ENCODE results near the gene NARS2. TPM values are rescaled to one million over a fixed set of nuclear protein-coding genes. Genes with fewer than 3 reads are reported as not detected.
"Not testable (repeated sequence)": the region's sequence is repeated elsewhere in the genome, so short reads cannot be mapped to it uniquely, and the experiment has no call there.

NARS2 gene
- polyA plus RNA-seq, 2 donors: 8.3 to 17.2 TPM

- not testable (repeated sequence) for H3K27ac ChIP-seq (ENCODE audit: low read depth in 2 of 2, low read length in 1 of 2); H3K4me1 ChIP-seq (ENCODE audit: control insufficient read depth in 2 of 2, insufficient read depth in 2 of 2, low read length in 1 of 2); H3K4me3 ChIP-seq (ENCODE audit: low read depth in 1 of 2, low read length in 2 of 2); H3K9me3 ChIP-seq (ENCODE audit: control insufficient read depth in 2 of 2, insufficient read depth in 1 of 2, low read depth in 1 of 2, low read length in 1 of 2); H3K27me3 ChIP-seq (ENCODE audit: control insufficient read depth in 1 of 2, insufficient read depth in 2 of 2, low read length in 2 of 2); H3K36me3 ChIP-seq (ENCODE audit: control insufficient read depth in 2 of 2, insufficient read depth in 2 of 2, low read length in 1 of 2)
- 95 to 98% methylated on average over 5 of the region's 5 CpGs for WGBS, 2 donors
Measured at GRCh38 chr11:78513085-78513484, 61.6 kb downstream of the NARS2 start.

GRCh38 chr11:78510597-78510996 lies 64.1 kb downstream of the NARS2 start:
- H3K4me3 ChIP-seq (ENCODE audit: low read depth in 1 of 2, low read length in 2 of 2): no peak overlapping the region
- H3K27ac ChIP-seq (ENCODE audit: low read depth in 2 of 2, low read length in 1 of 2): no peak overlapping the region
- 96 to 97% methylated on average over 4 of the region's 4 CpGs for WGBS, 2 donors
- H3K4me1 ChIP-seq (ENCODE audit: control insufficient read depth in 2 of 2, insufficient read depth in 2 of 2, low read length in 1 of 2): no peaks in the 10 kb centered on the region
- H3K9me3 ChIP-seq (ENCODE audit: control insufficient read depth in 2 of 2, insufficient read depth in 1 of 2, low read depth in 1 of 2, low read length in 1 of 2): no peaks in the 10 kb centered on the region
- H3K36me3 ChIP-seq (ENCODE audit: control insufficient read depth in 2 of 2, insufficient read depth in 2 of 2, low read length in 1 of 2): no peaks in the 10 kb centered on the region
- no peaks in the 10 kb centered on the region for H3K27me3 ChIP-seq (ENCODE audit: control insufficient read depth in 1 of 2, insufficient read depth in 2 of 2, low read length in 2 of 2)

- Histone ChIP-seq H3K4me1 (ENCODE audit: control insufficient read depth in 2 of 2, insufficient read depth in 2 of 2, low read length in 1 of 2) (no peaks in the 10 kb centered on the region), H3K9me3 (ENCODE audit: control insufficient read depth in 2 of 2, insufficient read depth in 1 of 2, low read depth in 1 of 2, low read length in 1 of 2) (no peaks in the 10 kb centered on the region), H3K4me3 (ENCODE audit: low read depth in 1 of 2, low read length in 2 of 2) (no peak overlapping the region), H3K27me3 (ENCODE audit: control insufficient read depth in 1 of 2, insufficient read depth in 2 of 2, low read length in 2 of 2) (no peaks in the 10 kb centered on the region), H3K27ac (ENCODE audit: low read depth in 2 of 2, low read length in 1 of 2) (no peak overlapping the region), H3K36me3 (ENCODE audit: control insufficient read depth in 2 of 2, insufficient read depth in 2 of 2, low read length in 1 of 2) (no peaks in the 10 kb centered on the region)
- WGBS, 2 donors: 66 to 84% methylated on average over 1 of the region's 1 CpG
Measured at GRCh38 chr11:78510025-78510596, 64.6 kb downstream of the NARS2 start.

DNA sequence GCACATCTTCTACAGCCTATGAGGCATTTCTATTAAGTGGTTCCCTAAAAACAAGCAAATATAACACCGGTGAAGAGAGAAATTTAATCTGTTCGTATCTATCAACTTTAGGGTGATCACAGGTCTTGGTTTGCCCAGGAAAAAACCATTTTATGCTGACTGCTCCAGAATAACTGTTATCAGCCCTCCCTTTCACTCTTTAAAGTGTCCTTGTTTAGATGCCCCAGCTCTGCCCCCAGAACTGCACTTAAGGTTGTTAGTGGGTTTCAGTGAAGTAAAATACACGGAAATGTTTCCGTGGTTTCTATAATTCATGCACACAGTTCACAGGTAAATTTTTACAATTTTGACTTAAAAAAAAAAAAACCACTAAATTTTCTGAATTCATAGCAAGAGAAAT lies 70.0 kb downstream of the NARS2 start:
- Histone ChIP-seq H3K27me3 (ENCODE audit: control insufficient read depth in 1 of 2, insufficient read depth in 2 of 2, low read length in 2 of 2) (no peaks in the 10 kb centered on the region), H3K4me1 (ENCODE audit: control insufficient read depth in 2 of 2, insufficient read depth in 2 of 2, low read length in 1 of 2) (no peaks in the 10 kb centered on the region), H3K4me3 (ENCODE audit: low read depth in 1 of 2, low read length in 2 of 2) (no peak overlapping the region), H3K9me3 (ENCODE audit: control insufficient read depth in 2 of 2, insufficient read depth in 1 of 2, low read depth in 1 of 2, low read length in 1 of 2) (no peaks in the 10 kb centered on the region), H3K36me3 (ENCODE audit: control insufficient read depth in 2 of 2, insufficient read depth in 2 of 2, low read length in 1 of 2) (no peaks in the 10 kb centered on the region), H3K27ac (ENCODE audit: low read depth in 2 of 2, low read length in 1 of 2) (no peak overlapping the region)
- WGBS, 2 donors: 90 to 94% methylated on average over 4 of the region's 4 CpGs

GRCh38 chr11:78504181-78504580 lies 70.5 kb downstream of the NARS2 start:
- Histone ChIP-seq H3K9me3 (ENCODE audit: control insufficient read depth in 2 of 2, insufficient read depth in 1 of 2, low read depth in 1 of 2, low read length in 1 of 2) (no peaks in the 10 kb centered on the region), H3K36me3 (ENCODE audit: control insufficient read depth in 2 of 2, insufficient read depth in 2 of 2, low read length in 1 of 2) (no peaks in the 10 kb centered on the region), H3K27ac (ENCODE audit: low read depth in 2 of 2, low read length in 1 of 2) (no peak overlapping the region), H3K4me1 (ENCODE audit: control insufficient read depth in 2 of 2, insufficient read depth in 2 of 2, low read length in 1 of 2) (no peaks in the 10 kb centered on the region), H3K4me3 (ENCODE audit: low read depth in 1 of 2, low read length in 2 of 2) (no peak overlapping the region), H3K27me3 (ENCODE audit: control insufficient read depth in 1 of 2, insufficient read depth in 2 of 2, low read length in 2 of 2) (no peaks in the 10 kb centered on the region)
- WGBS, 2 donors: 67 to 81% methylated on average over 2 of the region's 2 CpGs

- no peaks in the 10 kb centered on the region for H3K9me3 ChIP-seq (ENCODE audit: control insufficient read depth in 2 of 2, insufficient read depth in 1 of 2, low read depth in 1 of 2, low read length in 1 of 2)
- no peak overlapping the region for H3K27ac ChIP-seq (ENCODE audit: low read depth in 2 of 2, low read length in 1 of 2)
- no peaks in the 10 kb centered on the region for H3K4me1 ChIP-seq (ENCODE audit: control insufficient read depth in 2 of 2, insufficient read depth in 2 of 2, low read length in 1 of 2)
- H3K36me3 ChIP-seq (ENCODE audit: control insufficient read depth in 2 of 2, insufficient read depth in 2 of 2, low read length in 1 of 2): no peaks in the 10 kb centered on the region
- no peak overlapping the region for H3K4me3 ChIP-seq (ENCODE audit: low read depth in 1 of 2, low read length in 2 of 2)
- no peaks in the 10 kb centered on the region for H3K27me3 ChIP-seq (ENCODE audit: control insufficient read depth in 1 of 2, insufficient read depth in 2 of 2, low read length in 2 of 2)
Measured at GRCh38 chr11:78499971-78500370, 74.7 kb downstream of the NARS2 start.

- H3K4me1 ChIP-seq (ENCODE audit: control insufficient read depth in 2 of 2, insufficient read depth in 2 of 2, low read length in 1 of 2): no peaks in the 10 kb centered on the region
- no peaks in the 10 kb centered on the region for H3K9me3 ChIP-seq (ENCODE audit: control insufficient read depth in 2 of 2, insufficient read depth in 1 of 2, low read depth in 1 of 2, low read length in 1 of 2)
- H3K36me3 ChIP-seq (ENCODE audit: control insufficient read depth in 2 of 2, insufficient read depth in 2 of 2, low read length in 1 of 2): no peaks in the 10 kb centered on the region
- H3K27ac ChIP-seq (ENCODE audit: low read depth in 2 of 2, low read length in 1 of 2): no peak overlapping the region
- no peak overlapping the region for H3K4me3 ChIP-seq (ENCODE audit: low read depth in 1 of 2, low read length in 2 of 2)
- H3K27me3 ChIP-seq (ENCODE audit: control insufficient read depth in 1 of 2, insufficient read depth in 2 of 2, low read length in 2 of 2): no peaks in the 10 kb centered on the region
Measured at GRCh38 chr11:78497293-78497692, 77.4 kb downstream of the NARS2 start.

GRCh38 chr11:78493413-78493975 lies 81.2 kb downstream of the NARS2 start:
- H3K4me3 ChIP-seq (ENCODE audit: low read depth in 1 of 2, low read length in 2 of 2): no peak overlapping the region
- no peaks in the 10 kb centered on the region for H3K9me3 ChIP-seq (ENCODE audit: control insufficient read depth in 2 of 2, insufficient read depth in 1 of 2, low read depth in 1 of 2, low read length in 1 of 2)
- WGBS, 2 donors: 94 to 96% methylated on average over 3 of the region's 3 CpGs
- H3K27me3 ChIP-seq (ENCODE audit: control insufficient read depth in 1 of 2, insufficient read depth in 2 of 2, low read length in 2 of 2): no peaks in the 10 kb centered on the region
- H3K36me3 ChIP-seq (ENCODE audit: control insufficient read depth in 2 of 2, insufficient read depth in 2 of 2, low read length in 1 of 2): no peaks in the 10 kb centered on the region
- no peak overlapping the region for H3K27ac ChIP-seq (ENCODE audit: low read depth in 2 of 2, low read length in 1 of 2)
- no peaks in the 10 kb centered on the region for H3K4me1 ChIP-seq (ENCODE audit: control insufficient read depth in 2 of 2, insufficient read depth in 2 of 2, low read length in 1 of 2)

DNA sequence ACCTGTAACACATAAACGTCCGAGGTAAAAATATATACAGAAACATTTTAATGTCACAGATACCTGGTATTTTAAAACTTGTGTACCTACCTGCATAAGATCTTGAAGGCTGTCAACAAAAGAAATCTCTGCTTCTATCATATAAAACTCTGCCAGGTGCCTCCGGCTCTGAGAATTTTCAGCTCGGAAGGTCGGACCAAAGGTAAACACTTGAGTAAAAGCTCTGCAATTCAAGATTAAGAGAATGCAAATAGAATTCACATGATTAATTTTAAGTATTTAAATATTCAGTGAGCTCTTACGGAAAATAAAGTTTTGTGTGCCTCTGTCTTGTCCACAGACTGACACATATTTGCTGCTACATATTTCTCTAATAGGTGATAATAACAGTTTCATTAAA lies 81.7 kb downstream of the NARS2 start:
- 77 to 88% methylated on average over 6 of the region's 6 CpGs for WGBS, 2 donors
- no peak overlapping the region for H3K27ac ChIP-seq (ENCODE audit: low read depth in 2 of 2, low read length in 1 of 2)
- H3K4me1 ChIP-seq (ENCODE audit: control insufficient read depth in 2 of 2, insufficient read depth in 2 of 2, low read length in 1 of 2): no peaks in the 10 kb centered on the region
- H3K27me3 ChIP-seq (ENCODE audit: control insufficient read depth in 1 of 2, insufficient read depth in 2 of 2, low read length in 2 of 2): no peaks in the 10 kb centered on the region
- no peaks in the 10 kb centered on the region for H3K36me3 ChIP-seq (ENCODE audit: control insufficient read depth in 2 of 2, insufficient read depth in 2 of 2, low read length in 1 of 2)
- no peak overlapping the region for H3K4me3 ChIP-seq (ENCODE audit: low read depth in 1 of 2, low read length in 2 of 2)
- H3K9me3 ChIP-seq (ENCODE audit: control insufficient read depth in 2 of 2, insufficient read depth in 1 of 2, low read depth in 1 of 2, low read length in 1 of 2): no peaks in the 10 kb centered on the region

DNA sequence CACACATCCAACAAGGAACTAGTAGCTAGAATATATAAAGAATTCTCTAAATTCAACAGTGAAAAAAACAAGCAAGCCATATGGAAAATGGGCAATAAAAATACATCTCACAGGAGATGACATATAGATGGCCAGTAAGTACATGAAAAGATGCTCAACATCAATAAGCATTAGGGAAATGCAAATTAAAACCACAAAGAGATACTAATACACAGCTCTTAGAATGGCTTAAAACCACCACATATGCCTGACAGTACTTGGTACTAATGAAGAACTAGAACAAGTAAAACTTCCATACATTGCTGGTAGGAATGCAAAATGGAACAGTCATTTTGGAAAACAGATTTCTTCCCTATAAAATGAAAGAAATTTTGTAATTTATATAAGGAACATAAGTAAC lies 85.5 kb downstream of the NARS2 start:
- no peaks in the 10 kb centered on the region for H3K36me3 ChIP-seq (ENCODE audit: control insufficient read depth in 2 of 2, insufficient read depth in 2 of 2, low read length in 1 of 2)
- H3K27me3 ChIP-seq (ENCODE audit: control insufficient read depth in 1 of 2, insufficient read depth in 2 of 2, low read length in 2 of 2): no peaks in the 10 kb centered on the region
- H3K9me3 ChIP-seq (ENCODE audit: control insufficient read depth in 2 of 2, insufficient read depth in 1 of 2, low read depth in 1 of 2, low read length in 1 of 2): no peaks in the 10 kb centered on the region
- no peak overlapping the region for H3K4me3 ChIP-seq (ENCODE audit: low read depth in 1 of 2, low read length in 2 of 2)
- no peak overlapping the region for H3K27ac ChIP-seq (ENCODE audit: low read depth in 2 of 2, low read length in 1 of 2)
- no peaks in the 10 kb centered on the region for H3K4me1 ChIP-seq (ENCODE audit: control insufficient read depth in 2 of 2, insufficient read depth in 2 of 2, low read length in 1 of 2)

Data from esophagus (tissue), 2 donors.